Right lobe of liver (tissue), 4 donors: ENCODE results near the gene FILIP1L.

Source experiments
- CTCF ChIP-seq, 4 donors: fragments of 200-600 bp in 3 of 4; fragments of 450-650 bp in 1 of 4; IDR thresholded peaks; one replicate each; pipeline versions ENCODE4 v1.5.1 to v1.8.0; 2016 to 2022; ENCODE audit warnings: antibody characterized with exemption in 4 of 4, mild to moderate bottlenecking in 2 of 4
- POLR2A ChIP-seq: fragments of 450-650 bp; IDR thresholded peaks from one replicate; pipeline ENCODE4 v1.6.1; 2017; ENCODE audit warnings: antibody characterized with exemption, mild to moderate bottlenecking
- donor health status: DM: no; HTN: no; CAD: no.
- donor health status: DM: no; HTN: no; CAD: no.
- donor health status: DM: no; HTN: yes; CAD: no.

- TF ChIP-seq CTCF (IDR thresholded peaks at IDR 0.05) (no peak), POLR2A (no peak)
Measured at GRCh38 chr3:99990179-99990578, 124.1 kb downstream of the FILIP1L start.
